H1 (cell line): ENCODE results near the gene CRYM. TPM values are rescaled to one million over a fixed set of nuclear protein-coding genes. Genes with fewer than 3 reads are reported as not detected.
A peak's percentile ranks its signal among the peaks of the same experiment; 100 is the strongest.

Source experiments
- CTCF ChIA-PET: fragments of 300-600 bp; sonication (Branson Sonifier 250); formaldehyde crosslinking; loops from one replicate; lab custom pipeline; 2021; ENCODE audit not compliant: partially characterized antibody; lab: Charles Lee
- POLR2A ChIA-PET: fragments of 300-600 bp; sonication (Branson Sonifier 250); formaldehyde crosslinking; loops from one replicate; lab custom pipeline; 2021; ENCODE audit warnings: inconsistent platforms; ENCODE audit not compliant: partially characterized antibody; lab: Charles Lee
- DNase-seq, 2 experiments: peaks; one replicate each; pipeline versions ENCODE4 v3.0.0 to v3.0.0-alpha.2; 2010 to 2022; ENCODE audit warnings: low spot score in 2 of 2, low read depth in 1 of 2, mixed read lengths in 1 of 2
- FAIRE-seq: peaks from 2 replicates; lab custom pipeline; 2011; peaks lifted over from hg19 to GRCh38; lab: Jason Lieb, UNC
- H2AFZ ChIP-seq: 2 replicates; pipeline ENCODE4 v1.8.1; 2012; ENCODE audit warnings: low read length, inconsistent platforms
- H2AK5ac ChIP-seq: 2 replicates; pipeline ENCODE4 v1.6.1; 2013; ENCODE audit warnings: low read depth, low read length
- H2BK120ac ChIP-seq: replicated peaks from 2 replicates; pipeline ENCODE3; 2013; ENCODE audit warnings: low read depth, low read length, inconsistent platforms
- H2BK12ac ChIP-seq: 2 replicates; pipeline ENCODE4 v1.6.1; 2013; ENCODE audit warnings: low read depth, low read length
- H2BK15ac ChIP-seq: 2 replicates; pipeline ENCODE4 v1.6.1; 2013; ENCODE audit warnings: low read length
- H2BK20ac ChIP-seq: 2 replicates; pipeline ENCODE4 v1.6.1; 2013; ENCODE audit warnings: low read length
- H2BK5ac ChIP-seq: 2 replicates; pipeline ENCODE4 v1.6.1; 2013; ENCODE audit warnings: low read depth, low read length
- H3K14ac ChIP-seq: 2 replicates; pipeline ENCODE4 v1.6.1; 2013; ENCODE audit warnings: inconsistent platforms; ENCODE audit not compliant: insufficient read length
- H3K18ac ChIP-seq: 2 replicates; pipeline ENCODE4 v1.6.1; 2013; ENCODE audit warnings: low read length; ENCODE audit errors: extremely low read depth
- H3K23ac ChIP-seq: 2 replicates; pipeline ENCODE4 v1.6.1; 2013; ENCODE audit warnings: inconsistent platforms; ENCODE audit not compliant: insufficient read length
- H3K23me2 ChIP-seq: 2 replicates; pipeline ENCODE4 v1.6.1; 2013; ENCODE audit warnings: low read depth, low read length
- H3K27ac ChIP-seq: 2 replicates; pipeline ENCODE4 v1.6.1; 2011; ENCODE audit warnings: low read depth, low read length, inconsistent platforms
- H3K27me3 ChIP-seq, 4 experiments: replicated peaks in 1 of 4; 1 replicate in 1 of 4; 2 replicates in 3 of 4; pipeline versions ENCODE4 v1.6.1 to v1.8.1; 2011 to 2013; ENCODE audit warnings: low read length in 3 of 4, mild to moderate bottlenecking in 3 of 4, inconsistent platforms in 2 of 4, mixed read lengths in 2 of 4, moderate library complexity in 1 of 4; ENCODE audit not compliant: control insufficient read depth in 3 of 4, insufficient read depth in 3 of 4; ENCODE audit errors: extremely low read depth in 1 of 4
- H3K36me3 ChIP-seq, 4 experiments: 2 replicates each; pipeline versions ENCODE4 v1.6.1 to v1.8.1; 2011 to 2013; ENCODE audit warnings: mild to moderate bottlenecking in 4 of 4, low read length in 3 of 4, moderate library complexity in 2 of 4, control low read depth in 1 of 4, inconsistent platforms in 1 of 4; ENCODE audit not compliant: insufficient read depth in 4 of 4, control insufficient read depth in 2 of 4
- H3K4ac ChIP-seq: replicated peaks from 2 replicates; pipeline ENCODE3; 2013; ENCODE audit warnings: low read length, low read depth, mixed read lengths, inconsistent platforms; ENCODE audit not compliant: insufficient read length
- H3K4me1 ChIP-seq, 4 experiments: replicated peaks in 1 of 4; 1 replicate in 1 of 4; 2 replicates in 3 of 4; pipeline versions ENCODE4 v1.6.1 to v1.8.1; 2011 to 2013; ENCODE audit warnings: low read length in 3 of 4, inconsistent platforms in 2 of 4, mixed read lengths in 1 of 4; ENCODE audit not compliant: insufficient read depth in 4 of 4, control insufficient read depth in 3 of 4
- H3K4me2 ChIP-seq, 2 experiments: 2 replicates each; pipeline versions ENCODE4 v1.6.1 to v1.8.1; 2011 to 2013; ENCODE audit warnings: low read depth in 2 of 2, low read length in 2 of 2, control low read depth in 1 of 2, inconsistent platforms in 1 of 2, mild to moderate bottlenecking in 1 of 2; ENCODE audit not compliant: insufficient read depth in 1 of 2
- H3K4me3 ChIP-seq, 4 experiments: fragments of 200-600, 300-600 bp in 1 of 4; sonication (generic), shearing (Covaris generic), sonication (Bioruptor Twin) in 1 of 4; 2 replicates each; pipeline versions ENCODE4 v1.5.1 to v1.8.1; 2011 to 2016; ENCODE audit warnings: low read length in 4 of 4, low read depth in 3 of 4, control low read depth in 2 of 4, inconsistent platforms in 2 of 4, mild to moderate bottlenecking in 2 of 4, mixed read lengths in 1 of 4, moderate library complexity in 1 of 4; ENCODE audit not compliant: insufficient read depth in 2 of 4; ENCODE audit errors: extremely low read depth in 1 of 4
- H3K56ac ChIP-seq: replicated peaks from 2 replicates; pipeline ENCODE3; 2013; ENCODE audit warnings: low read depth, mild to moderate bottlenecking, mixed read lengths, low read length, inconsistent platforms; ENCODE audit not compliant: insufficient read length
- H3K79me1 ChIP-seq: 2 replicates; pipeline ENCODE4 v1.6.1; 2013; ENCODE audit warnings: low read depth, low read length, control low read depth
- H3K79me2 ChIP-seq, 2 experiments: 2 replicates each; pipeline versions ENCODE4 v1.6.1 to v1.8.1; 2012 to 2013; ENCODE audit warnings: low read length in 2 of 2, mild to moderate bottlenecking in 2 of 2, inconsistent platforms in 1 of 2; ENCODE audit not compliant: insufficient read depth in 2 of 2, control insufficient read depth in 1 of 2
- H3K9ac ChIP-seq, 4 experiments: replicated peaks in 1 of 4; 1 replicate in 1 of 4; 2 replicates in 3 of 4; pipeline versions ENCODE4 v1.6.1 to v1.8.1; 2011 to 2013; ENCODE audit warnings: low read depth in 3 of 4, low read length in 3 of 4, control low read depth in 2 of 4, mild to moderate bottlenecking in 2 of 4, moderate library complexity in 2 of 4, inconsistent platforms in 1 of 4; ENCODE audit errors: extremely low read depth in 1 of 4
- H3K9me3 ChIP-seq, 2 experiments: 2 replicates each; pipeline versions ENCODE4 v1.6.1 to v1.8.1; 2012 to 2013; ENCODE audit warnings: mild to moderate bottlenecking in 2 of 2, moderate library complexity in 2 of 2, control low read depth in 1 of 2, inconsistent platforms in 1 of 2, low read depth in 1 of 2, low read length in 1 of 2, mixed read lengths in 1 of 2; ENCODE audit not compliant: insufficient read depth in 2 of 2
- H4K20me1 ChIP-seq, 2 experiments: replicated peaks in 1 of 2; 2 replicates each; pipeline versions ENCODE3 to v1.8.1; 2011 to 2013; ENCODE audit warnings: inconsistent platforms in 2 of 2, low read length in 2 of 2, mild to moderate bottlenecking in 1 of 2; ENCODE audit not compliant: insufficient read depth in 2 of 2, control insufficient read depth in 1 of 2
- H4K5ac ChIP-seq: 2 replicates; pipeline ENCODE4 v1.6.1; 2013; ENCODE audit warnings: low read length, low read depth, mixed read lengths, inconsistent platforms; ENCODE audit not compliant: insufficient read length
- H4K8ac ChIP-seq: 2 replicates; pipeline ENCODE4 v1.8.0; 2013; ENCODE audit warnings: mild to moderate bottlenecking, moderate library complexity, low read length, inconsistent platforms; ENCODE audit not compliant: insufficient read depth; ENCODE audit errors: extremely low read depth
- H4K91ac ChIP-seq: replicated peaks from 2 replicates; pipeline ENCODE3; 2013; ENCODE audit warnings: low read length, mixed read lengths, inconsistent platforms; ENCODE audit not compliant: insufficient read length
- ASH2L ChIP-seq: fragments of 200-600, 300-600 bp; sonication (generic); IDR thresholded peaks from one replicate; pipeline ENCODE4 v1.7.1; 2017; ENCODE audit warnings: low read length
- ATF2 ChIP-seq: IDR thresholded peaks from 2 replicates; pipeline ENCODE4 v1.6.1; 2012; ENCODE audit warnings: low read length, inconsistent platforms
- BCL11A ChIP-seq, 2 experiments: IDR thresholded peaks; one replicate each; pipeline ENCODE4 v1.6.1; 2011; ENCODE audit warnings: low read depth in 2 of 2, low read length in 2 of 2, mild to moderate bottlenecking in 2 of 2
- CBX8 ChIP-seq: fragments of 300-800, 300-1000 bp; sonication (generic); IDR thresholded peaks from 2 replicates; pipeline ENCODE4 v1.7.1; 2016; ENCODE audit warnings: low read depth, low read length, borderline replicate concordance
- EGR1 ChIP-seq: IDR thresholded peaks from 2 replicates; pipeline ENCODE4 v1.6.1; 2011; ENCODE audit warnings: low read depth, low read length, borderline replicate concordance
- EZH2 ChIP-seq: fragments of 200-600 bp; sonication (generic); IDR thresholded peaks from 2 replicates; pipeline ENCODE4 v1.7.1; 2012; ENCODE audit warnings: low read depth, mild to moderate bottlenecking, moderate library complexity, low read length, inconsistent platforms; ENCODE audit not compliant: severe bottlenecking
- GABPA ChIP-seq: IDR thresholded peaks from 2 replicates; pipeline ENCODE4 v1.6.1; 2011; ENCODE audit warnings: mild to moderate bottlenecking, low read length, moderate library complexity, borderline replicate concordance; ENCODE audit not compliant: insufficient read depth
- GTF2F1 ChIP-seq: IDR thresholded peaks from 2 replicates; pipeline ENCODE4 v1.6.1; 2012; ENCODE audit warnings: low read depth, low read length, improper control_type of control experiment, borderline replicate concordance
- MAFK ChIP-seq: IDR thresholded peaks from 2 replicates; pipeline ENCODE4 v1.6.1; 2012; ENCODE audit warnings: low read depth, mild to moderate bottlenecking, improper control_type of control experiment, low read length
- SP2 ChIP-seq: IDR thresholded peaks from 2 replicates; pipeline ENCODE4 v1.6.1; 2012; ENCODE audit warnings: mild to moderate bottlenecking, low read length, inconsistent platforms
- SRF ChIP-seq: IDR thresholded peaks from 2 replicates; pipeline ENCODE4 v1.6.1; 2011; ENCODE audit warnings: mild to moderate bottlenecking, low read depth, low read length, moderate library complexity
- WGBS, 2 experiments: shearing (Covaris generic) in 1 of 2; methylation state at CpG; one replicate each; pipeline versions ENCODE4 v1.1.6 to v1.1.7; 2013 to 2015; ENCODE audit warnings: low lambda C conversion rate in 2 of 2, mixed read lengths in 2 of 2, inconsistent platforms in 1 of 2, low coverage in 1 of 2, missing lambda C conversion rate in 1 of 2; ENCODE audit not compliant: insufficient replicate concordance in 2 of 2, insufficient coverage in 1 of 2, insufficient read length in 1 of 2; ENCODE audit errors: extremely low coverage in 1 of 2, missing lambda C conversion rate in 1 of 2; 5-methylcytosine and 5-hydroxymethylcytosine counted together
- polyA plus RNA-seq, 7 experiments: library from polyadenylated mRNA; depleted of rRNA in 3 of 7; stranded (reverse) in 5 of 7; unstranded in 2 of 7; fragments of >200 nt in 5 of 7; fragments of 200-250 nt in 2 of 7; gene quantifications; 1 replicate in 5 of 7; 2 replicates in 1 of 7; 4 replicates in 1 of 7; pipeline versions ENCODE4 v1.2.1 to v1.2.3, GENCODE V29; 2011 to 2013; ENCODE audit warnings: missing spikeins in 2 of 7, mixed read lengths in 2 of 7
- total RNA-seq: library from RNA; stranded (reverse); fragmentation: NEBNext Ultra II Directional; extraction: Animal tissue kit (Norgen Biotek cat#: 25700); gene quantifications from 2 replicates; pipeline ENCODE4 v1.2.1, GENCODE V29; 2021

CRYM gene
- total and polyA plus RNA-seq, 2 of the 8 experiments (the other 6 are each of a cell fraction or from before 2014, with no cell fraction given): 12.9 to 40.4 TPM

DNA sequence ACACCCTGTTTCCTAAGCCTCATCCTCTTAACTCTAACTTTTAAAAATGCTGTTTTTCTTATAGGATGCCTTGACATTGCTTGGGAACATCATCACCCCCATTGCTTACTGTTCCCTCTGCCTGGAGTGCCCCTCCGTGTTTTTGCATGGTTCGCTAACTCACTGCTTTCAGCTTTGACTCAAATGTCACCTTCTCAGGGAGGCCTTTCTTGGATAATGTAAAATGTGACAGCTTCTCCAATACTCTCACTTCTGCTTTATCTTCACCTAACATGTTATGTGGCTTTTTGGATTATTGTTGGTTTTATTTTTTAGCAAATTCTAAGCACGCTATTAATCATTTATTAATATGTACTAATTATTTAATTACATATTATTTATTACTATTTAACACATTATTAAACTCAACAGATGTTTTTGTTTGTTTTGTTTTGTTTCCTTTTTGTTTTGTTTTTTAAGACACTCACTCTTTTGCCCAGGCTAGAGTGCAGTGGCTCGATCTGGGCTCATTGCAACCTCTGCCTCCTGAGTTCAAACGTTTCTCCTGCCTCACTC, 3.8 kb downstream of the CRYM start:
- H3K4ac ChIP-seq: no peak overlapping the region
- ChIA-PET CTCF (interaction anchor here (1.4 to 6.7 kb wide), 4 partner anchors 12 to 115 kb away, joined by 3 to 57 read pairs (median 6); no protein-coding TSS in a partner anchor), POLR2A (interaction anchor here (1.3 kb wide), 1 partner anchor 9 kb away, joined by 4 read pairs; no protein-coding TSS in a partner anchor)
- peaks cover 6% of the 10 kb centered on the region; the same call in 1 of the 2 replicates for H3K23me2 ChIP-seq
- no peak overlapping the region for H3K4me3 ChIP-seq
- no peak overlapping the region for H2BK20ac ChIP-seq
- H3K36me3 ChIP-seq: no peaks in the 10 kb centered on the region
- H3K27ac ChIP-seq: no peak overlapping the region
- 72% methylated on average over 5 of the region's 5 CpGs; no CpG with 5 or more reads in 1 of the 2 experiments for WGBS, 2 experiments
- H3K4me1 ChIP-seq: peaks cover 4 to 10% (median 6%) of the 10 kb centered on the region in 4 experiments; a peak in 5 of 7 replicates
- H3K9ac ChIP-seq: no peak overlapping the region
- no peak overlapping the region for H3K18ac ChIP-seq
- H2BK12ac ChIP-seq: no peak overlapping the region
- H3K56ac ChIP-seq: no peak overlapping the region
- peaks cover 0 to 2% of the 10 kb centered on the region in 2 experiments for H4K20me1 ChIP-seq
- H3K79me2 ChIP-seq: no peaks in the 10 kb centered on the region
- H2BK120ac ChIP-seq: no peak overlapping the region
- no peak overlapping the region for H2AK5ac ChIP-seq
- H2AFZ ChIP-seq: no peak overlapping the region
- H4K5ac ChIP-seq: no peak overlapping the region
- no peaks in the 10 kb centered on the region for H3K9me3 ChIP-seq
- H3K27me3 ChIP-seq: peaks cover 0 to 4% (median 0%) of the 10 kb centered on the region in 4 experiments; a peak in 4 of 7 replicates
- H3K23ac ChIP-seq: no peak overlapping the region
- no peak overlapping the region for H4K91ac ChIP-seq
- H3K14ac ChIP-seq: no peak overlapping the region
- no peak overlapping the region for H2BK15ac ChIP-seq
- no peak overlapping the region for H2BK5ac ChIP-seq
- DNase-seq (no peak), FAIRE-seq (no peak)
- H4K8ac ChIP-seq: no peak overlapping the region
- no peaks in the 10 kb centered on the region for H3K79me1 ChIP-seq
- 0 out of 4 replicates have a peak overlapping the region, but pooled peaks of 1 of the 2 experiments have one; percentile 11 for H3K4me2 ChIP-seq
- TF ChIP-seq MAFK (no peak), EZH2 (no peak), GABPA (no peak), SRF (no peak), ASH2L (no peak), GTF2F1 (no peak), EGR1 (no peak), BCL11A (IDR thresholded peaks at IDR 0.05; ENCODE audit: low read depth in 2 of 2, low read length in 2 of 2) (no peak), ATF2 (no peak), CBX8 (no peak), SP2 (no peak)
